DND-41 (cell line): Measurements from ENCODE around the gene WDR38.

ENCODE experiments used
- ATAC-seq: fragments of 200-7000 bp; cut with Tn5 transposase; 3 replicates; pipeline ENCODE4 v1.9.1; 2021; ENCODE audit warnings: low read depth; ENCODE audit not compliant: insufficient read depth
- DNase-seq: peaks from one replicate; pipeline ENCODE4 v3.0.0-alpha.2; 2020
- H2AFZ ChIP-seq: 2 replicates; pipeline ENCODE4 v1.6.0; 2012; ENCODE audit warnings: low read depth, low read length
- H3K27ac ChIP-seq: 2 replicates; pipeline ENCODE4 v1.5.1; 2012; ENCODE audit warnings: low read length, inconsistent platforms
- H3K27me3 ChIP-seq: fragments of 200-600 bp; sonication (generic); 2 replicates; pipeline ENCODE4 v1.6.0; 2012; ENCODE audit warnings: low read length, mild to moderate bottlenecking, inconsistent platforms; ENCODE audit not compliant: insufficient read depth, poor library complexity
- H3K36me3 ChIP-seq: 2 replicates; pipeline ENCODE4 v1.5.1; 2012; ENCODE audit warnings: low read length, inconsistent platforms; ENCODE audit not compliant: insufficient read depth
- H3K4me1 ChIP-seq: 2 replicates; pipeline ENCODE4 v1.5.1; 2012; ENCODE audit warnings: mild to moderate bottlenecking, low read length; ENCODE audit not compliant: insufficient read depth
- H3K4me2 ChIP-seq: 2 replicates; pipeline ENCODE4 v1.6.0; 2012; ENCODE audit warnings: mild to moderate bottlenecking, moderate library complexity, low read length, inconsistent platforms; ENCODE audit not compliant: insufficient read depth
- H3K4me3 ChIP-seq, 2 experiments: fragments of 200-600 bp in 1 of 2; shearing (Covaris generic) in 1 of 2; 2 replicates each; pipeline ENCODE4 v1.5.1; 2012 to 2016; ENCODE audit warnings: inconsistent platforms in 2 of 2, low read length in 2 of 2, mild to moderate bottlenecking in 2 of 2, low read depth in 1 of 2, moderate library complexity in 1 of 2
- H3K79me2 ChIP-seq: 2 replicates; pipeline ENCODE4 v1.6.0; 2012; ENCODE audit warnings: low read length, inconsistent platforms; ENCODE audit not compliant: insufficient read depth
- H3K9ac ChIP-seq: 2 replicates; pipeline ENCODE4 v1.6.0; 2012; ENCODE audit warnings: low read depth, mild to moderate bottlenecking, inconsistent platforms, low read length, moderate library complexity
- H3K9me3 ChIP-seq: 2 replicates; pipeline ENCODE4 v1.5.1; 2012; ENCODE audit warnings: low read length, moderate library complexity, mild to moderate bottlenecking, inconsistent platforms; ENCODE audit not compliant: insufficient read depth, severe bottlenecking
- H4K20me1 ChIP-seq: 2 replicates; pipeline ENCODE4 v1.6.0; 2012; ENCODE audit warnings: low read length; ENCODE audit not compliant: insufficient read depth
- CTCF ChIP-seq: IDR thresholded peaks from 2 replicates; pipeline ENCODE4 v1.5.1; 2012; ENCODE audit warnings: borderline replicate concordance, low read length, moderate library complexity, mild to moderate bottlenecking; ENCODE audit not compliant: poor library complexity, severe bottlenecking; ENCODE audit errors: extremely low read depth
- EZH2 ChIP-seq: IDR thresholded peaks from 3 replicates; pipeline ENCODE4 v1.6.1; 2012; ENCODE audit warnings: borderline replicate concordance, low read depth, mild to moderate bottlenecking, moderate library complexity, low read length, inconsistent platforms; ENCODE audit not compliant: severe bottlenecking

WDR38 gene

GRCh38 chr9:124855944-124856765 lies 2.9 kb downstream of the WDR38 start:
- H3K9me3 ChIP-seq: no peaks in the 10 kb centered on the region
- peaks cover 59% of the 10 kb centered on the region for H4K20me1 ChIP-seq
- no peak overlapping the region for H3K9ac ChIP-seq
- no peaks in the 10 kb centered on the region for H3K27me3 ChIP-seq
- H3K79me2 ChIP-seq: peaks cover 26% of the 10 kb centered on the region
- peaks cover 51% of the 10 kb centered on the region for H3K36me3 ChIP-seq
- peak; percentile 49 for DNase-seq
- TF ChIP-seq CTCF (peak; percentile 50), EZH2 (no peak)
- H3K4me3 ChIP-seq: no peak overlapping the region
- peaks cover 41% of the 10 kb centered on the region for H3K4me1 ChIP-seq
- H2AFZ ChIP-seq: no peak overlapping the region
- H3K27ac ChIP-seq: no peak overlapping the region
- H3K4me2 ChIP-seq: no peak overlapping the region
- peak; percentile 29 for ATAC-seq

- peaks cover 62% of the 10 kb centered on the region for H4K20me1 ChIP-seq
- ATAC-seq: no peak
Observed at GRCh38 chr9:124857533-124858162, 4.4 kb downstream of the WDR38 start.

GRCh38 chr9:124858330-124859046 lies 5.2 kb downstream of the WDR38 start:
- no peak for TF ChIP-seq EZH2
- TF ChIP-seq CTCF: no peak
- Histone ChIP-seq H3K36me3 (peaks cover 55% of the 10 kb centered on the region), H3K9me3 (no peaks in the 10 kb centered on the region), H2AFZ (no peak overlapping the region), H3K9ac (no peak overlapping the region), H3K79me2 (peaks cover 35% of the 10 kb centered on the region), H3K4me2 (peak overlapping the region; percentile 93; the same call in 1 of the 2 replicates), H3K4me3 (no peak overlapping the region), H3K27ac (no peak overlapping the region), H4K20me1 (peaks cover 62% of the 10 kb centered on the region), H3K27me3 (no peaks in the 10 kb centered on the region), H3K4me1 (peaks cover 37% of the 10 kb centered on the region)
- ATAC-seq (no peak), DNase-seq (no peak)

More at GRCh38 chr9:124857533-124858162, 4.4 kb downstream of the WDR38 start:
- TF ChIP-seq CTCF (no peak), EZH2 (no peak)
- Histone ChIP-seq H3K4me3 (no peak overlapping the region), H3K79me2 (peaks cover 32% of the 10 kb centered on the region), H3K27ac (no peak overlapping the region), H2AFZ (no peak overlapping the region), H3K4me2 (no peak overlapping the region), H3K27me3 (no peaks in the 10 kb centered on the region), H3K36me3 (peaks cover 55% of the 10 kb centered on the region), H3K9me3 (no peaks in the 10 kb centered on the region), H3K9ac (no peak overlapping the region), H3K4me1 (peaks cover 36% of the 10 kb centered on the region)
- DNase-seq: no peak
